ENCODE results near the gene PLEK2.
"Not testable (repeated sequence)": the region's sequence is repeated elsewhere in the genome, so short reads cannot be mapped to it uniquely, and the experiment has no call there.

Gene PLEK2

DNA sequence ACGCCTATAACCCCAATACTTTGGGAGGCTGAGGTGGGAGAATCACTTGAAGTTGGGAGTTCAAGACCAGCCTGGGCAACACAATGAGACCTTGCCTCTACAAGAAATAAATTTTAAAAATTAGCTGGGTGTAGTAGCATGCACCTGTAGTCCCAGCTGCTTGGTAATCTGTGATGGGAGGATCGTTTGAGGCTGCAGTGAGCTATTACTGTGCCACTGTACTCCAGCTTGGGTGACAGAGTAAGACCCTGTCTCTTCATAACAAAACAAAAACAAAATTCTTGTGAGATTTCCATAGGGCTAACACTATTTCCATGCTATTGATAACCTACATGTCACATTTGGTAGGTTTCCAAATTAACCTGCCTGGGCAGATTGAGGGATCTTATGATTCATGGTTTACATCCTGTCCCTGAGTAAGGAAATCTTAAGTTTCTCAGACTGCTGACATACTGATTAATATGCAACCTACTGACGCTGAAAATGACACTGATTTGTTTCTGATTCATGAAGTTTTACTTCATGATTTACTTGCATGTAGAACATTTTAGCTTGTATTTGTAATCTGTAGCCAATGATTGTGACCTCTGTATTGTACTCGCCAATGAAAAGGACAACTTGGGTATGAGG is 68.2 kb downstream of the PLEK2 start:
- CTCF ChIA-PET = no interaction called here
- DNase-seq (ENCODE audit: extremely low spot score) = no peak
- TF ChIP-seq, protein P1, sequence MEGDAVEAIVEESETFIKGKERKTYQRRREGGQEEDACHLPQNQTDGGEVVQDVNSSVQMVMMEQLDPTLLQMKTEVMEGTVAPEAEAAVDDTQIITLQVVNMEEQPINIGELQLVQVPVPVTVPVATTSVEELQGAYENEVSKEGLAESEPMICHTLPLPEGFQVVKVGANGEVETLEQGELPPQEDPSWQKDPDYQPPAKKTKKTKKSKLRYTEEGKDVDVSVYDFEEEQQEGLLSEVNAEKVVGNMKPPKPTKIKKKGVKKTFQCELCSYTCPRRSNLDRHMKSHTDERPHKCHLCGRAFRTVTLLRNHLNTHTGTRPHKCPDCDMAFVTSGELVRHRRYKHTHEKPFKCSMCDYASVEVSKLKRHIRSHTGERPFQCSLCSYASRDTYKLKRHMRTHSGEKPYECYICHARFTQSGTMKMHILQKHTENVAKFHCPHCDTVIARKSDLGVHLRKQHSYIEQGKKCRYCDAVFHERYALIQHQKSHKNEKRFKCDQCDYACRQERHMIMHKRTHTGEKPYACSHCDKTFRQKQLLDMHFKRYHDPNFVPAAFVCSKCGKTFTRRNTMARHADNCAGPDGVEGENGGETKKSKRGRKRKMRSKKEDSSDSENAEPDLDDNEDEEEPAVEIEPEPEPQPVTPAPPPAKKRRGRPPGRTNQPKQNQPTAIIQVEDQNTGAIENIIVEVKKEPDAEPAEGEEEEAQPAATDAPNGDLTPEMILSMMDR (IDR thresholded peaks at IDR 0.05; ENCODE audit: control extremely low read depth, extremely low read depth, low read depth, missing control alignments) = no peak
- POLR2A ChIA-PET = no interaction called here

DNA sequence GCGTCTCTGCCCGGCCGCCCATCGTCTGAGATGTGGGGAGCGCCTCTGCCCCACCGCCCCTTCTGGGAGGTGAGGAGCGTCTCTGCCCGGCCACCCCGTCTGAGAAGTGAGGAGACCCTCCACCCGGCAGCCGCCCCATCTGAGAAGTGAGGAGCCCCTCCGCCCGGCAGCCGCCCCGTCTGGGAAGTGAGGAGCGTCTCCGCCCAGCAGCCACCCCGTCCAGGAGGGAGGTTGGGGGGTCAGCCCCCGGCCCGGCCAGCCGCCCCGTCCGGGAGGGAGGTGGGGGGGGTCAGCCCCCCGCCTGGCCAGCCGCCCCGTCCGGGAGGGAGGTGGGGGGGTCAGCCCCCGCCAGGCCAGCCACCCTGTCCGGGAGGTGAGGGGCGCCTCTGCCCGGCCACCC is 70.7 kb downstream of the PLEK2 start:
- CTCF ChIA-PET; DNase-seq (ENCODE audit: extremely low spot score); POLR2A ChIA-PET: not testable (repeated sequence)
